ENCODE measurements around the gene ZNF331. TPM values are rescaled to one million over a fixed set of nuclear protein-coding genes. Genes with fewer than 3 reads are reported as not detected.
A peak's percentile ranks its signal among the peaks of the same experiment; 100 is the strongest.

The ZNF331 gene
- total RNA-seq, 1 donor from 2014 or later, result 30.1 TPM

- Histone ChIP-seq H3K27ac (no peak overlapping the region), H3K4me3 (no peak overlapping the region), H3K27me3 (no peaks in the 10 kb centered on the region), H3K4me1 (no peaks in the 10 kb centered on the region), H3K36me3 (peaks cover 26% of the 10 kb centered on the region), H3K9me3 (no peaks in the 10 kb centered on the region)
- intact Hi-C loops (cut with DNase I), result no loop called here
- ATAC-seq (no peak), DNase-seq (no peak)
- TF ChIP-seq CTCF (IDR thresholded peaks at IDR 0.05), result no peak
Measured at GRCh38 chr19:53541971-53542370, 4.0 kb downstream of the ZNF331 start.

GRCh38 chr19:53545271-53546065 is 7.5 kb downstream of the ZNF331 start:
- no peak overlapping the region for H3K27ac ChIP-seq
- TF ChIP-seq CTCF (IDR thresholded peaks at IDR 0.05), result no peak
- H3K4me3 ChIP-seq, result no peak overlapping the region
- no peaks in the 10 kb centered on the region for H3K27me3 ChIP-seq
- DNase-seq, result no peak
- peak; percentile 57 for ATAC-seq
- peaks cover 22% of the 10 kb centered on the region for H3K36me3 ChIP-seq
- intact Hi-C loops (cut with DNase I), result no loop called here
- no peaks in the 10 kb centered on the region for H3K4me1 ChIP-seq
- H3K9me3 ChIP-seq, result no peaks in the 10 kb centered on the region

- no peak overlapping the region for H3K4me3 ChIP-seq
- no peaks in the 10 kb centered on the region for H3K9me3 ChIP-seq
- no peak for TF ChIP-seq CTCF (IDR thresholded peaks at IDR 0.05)
- peaks cover 18% of the 10 kb centered on the region for H3K36me3 ChIP-seq
- no peaks in the 10 kb centered on the region for H3K27me3 ChIP-seq
- intact Hi-C loops (cut with DNase I), result no loop called here
- ATAC-seq (peak; percentile 37), DNase-seq (no peak)
- H3K27ac ChIP-seq, result peak overlapping the region; percentile 1
- H3K4me1 ChIP-seq, result no peaks in the 10 kb centered on the region
Measured at GRCh38 chr19:53546758-53547513, 9.0 kb downstream of the ZNF331 start.

- Histone ChIP-seq H3K4me1 (peaks cover 6% of the 10 kb centered on the region), H3K27ac (peak overlapping the region; percentile 55), H3K4me3 (no peak overlapping the region), H3K36me3 (no peaks in the 10 kb centered on the region), H3K9me3 (no peaks in the 10 kb centered on the region), H3K27me3 (no peaks in the 10 kb centered on the region)
- no peak for TF ChIP-seq CTCF (IDR thresholded peaks at IDR 0.05)
- ATAC-seq (peak; percentile 42), DNase-seq (no peak)
- intact Hi-C loops (cut with DNase I), result no loop called here
Measured at GRCh38 chr19:53549340-53549739, 11.4 kb downstream of the ZNF331 start.

- intact Hi-C loops (cut with DNase I), result no loop called here
- ATAC-seq, result no peak
- Histone ChIP-seq H3K4me1 (peaks cover 6% of the 10 kb centered on the region), H3K27me3 (no peaks in the 10 kb centered on the region), H3K9me3 (no peaks in the 10 kb centered on the region), H3K36me3 (peaks cover 3% of the 10 kb centered on the region), H3K4me3 (no peak overlapping the region), H3K27ac (peak overlapping the region; percentile 27)
- TF ChIP-seq CTCF (IDR thresholded peaks at IDR 0.05), result no peak
- no peak for DNase-seq
Measured at GRCh38 chr19:53552001-53552721, 14.2 kb downstream of the ZNF331 start.

Data from upper lobe of right lung (tissue), 1 donor.